GM20000 (cell line): ENCODE data around the gene ATP6V0C.

Source experiments
- DNase-seq: peaks from one replicate; pipeline ENCODE4 v3.0.0; 2012; ENCODE audit warnings: low spot score
- TF ChIP-seq, protein P1 (sequence below): IDR thresholded peaks from 2 replicates; pipeline ENCODE4 v1.5.1; 2012; ENCODE audit warnings: mild to moderate bottlenecking, control low read depth; ENCODE audit errors: extremely low read depth, missing control alignments

ATP6V0C gene

DNA sequence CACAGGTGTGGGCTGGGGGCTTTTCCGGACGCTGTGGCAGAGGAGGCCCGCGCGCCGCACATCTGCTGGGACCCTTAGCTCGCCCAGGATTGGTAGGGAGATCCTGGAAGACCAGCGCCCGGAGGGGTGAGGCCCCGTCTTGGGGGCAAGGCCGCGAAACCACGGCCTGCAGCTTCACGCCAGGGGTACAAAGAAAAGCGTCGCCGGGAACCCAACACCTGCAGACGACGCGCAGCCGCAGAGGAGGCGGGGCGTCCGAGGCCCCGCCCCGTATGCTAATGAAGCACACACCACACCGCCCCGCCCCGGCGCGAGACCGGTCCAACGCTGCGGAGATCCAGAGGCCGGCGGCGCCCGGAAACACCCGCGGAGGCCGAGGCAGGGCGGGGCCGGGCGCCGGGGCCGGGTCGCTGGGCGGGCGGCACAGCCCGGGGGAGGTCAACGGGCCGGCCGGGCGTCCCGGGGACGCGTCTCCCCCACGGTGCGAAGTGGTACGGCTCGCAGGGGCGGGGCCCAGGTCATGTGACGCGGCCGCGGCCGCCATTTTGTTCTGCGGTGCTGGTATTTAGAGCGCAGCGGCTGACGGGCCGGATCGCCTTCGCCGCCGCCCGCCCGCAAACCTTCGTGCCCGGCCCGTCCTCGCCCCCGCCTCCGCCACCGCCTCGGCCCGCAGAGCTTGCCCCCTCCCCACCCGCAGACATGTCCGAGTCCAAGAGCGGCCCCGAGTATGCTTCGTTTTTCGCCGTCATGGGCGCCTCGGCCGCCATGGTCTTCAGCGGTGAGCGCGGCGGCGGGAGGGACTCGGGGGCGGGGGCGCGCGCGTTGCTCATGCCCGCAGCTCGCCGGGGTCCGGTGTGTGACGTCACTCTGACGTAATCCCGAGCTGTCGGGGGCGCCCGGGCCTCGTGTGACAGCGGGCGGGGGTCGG lies at the start of gene ATP6V0C:
ATP6V0C (plus strand) TSS at position 548 of the 928 bp plus-strand sequence; CDS start at position 700, 152 bp downstream.
- TF ChIP-seq, protein P1, sequence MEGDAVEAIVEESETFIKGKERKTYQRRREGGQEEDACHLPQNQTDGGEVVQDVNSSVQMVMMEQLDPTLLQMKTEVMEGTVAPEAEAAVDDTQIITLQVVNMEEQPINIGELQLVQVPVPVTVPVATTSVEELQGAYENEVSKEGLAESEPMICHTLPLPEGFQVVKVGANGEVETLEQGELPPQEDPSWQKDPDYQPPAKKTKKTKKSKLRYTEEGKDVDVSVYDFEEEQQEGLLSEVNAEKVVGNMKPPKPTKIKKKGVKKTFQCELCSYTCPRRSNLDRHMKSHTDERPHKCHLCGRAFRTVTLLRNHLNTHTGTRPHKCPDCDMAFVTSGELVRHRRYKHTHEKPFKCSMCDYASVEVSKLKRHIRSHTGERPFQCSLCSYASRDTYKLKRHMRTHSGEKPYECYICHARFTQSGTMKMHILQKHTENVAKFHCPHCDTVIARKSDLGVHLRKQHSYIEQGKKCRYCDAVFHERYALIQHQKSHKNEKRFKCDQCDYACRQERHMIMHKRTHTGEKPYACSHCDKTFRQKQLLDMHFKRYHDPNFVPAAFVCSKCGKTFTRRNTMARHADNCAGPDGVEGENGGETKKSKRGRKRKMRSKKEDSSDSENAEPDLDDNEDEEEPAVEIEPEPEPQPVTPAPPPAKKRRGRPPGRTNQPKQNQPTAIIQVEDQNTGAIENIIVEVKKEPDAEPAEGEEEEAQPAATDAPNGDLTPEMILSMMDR: no peak

DNA sequence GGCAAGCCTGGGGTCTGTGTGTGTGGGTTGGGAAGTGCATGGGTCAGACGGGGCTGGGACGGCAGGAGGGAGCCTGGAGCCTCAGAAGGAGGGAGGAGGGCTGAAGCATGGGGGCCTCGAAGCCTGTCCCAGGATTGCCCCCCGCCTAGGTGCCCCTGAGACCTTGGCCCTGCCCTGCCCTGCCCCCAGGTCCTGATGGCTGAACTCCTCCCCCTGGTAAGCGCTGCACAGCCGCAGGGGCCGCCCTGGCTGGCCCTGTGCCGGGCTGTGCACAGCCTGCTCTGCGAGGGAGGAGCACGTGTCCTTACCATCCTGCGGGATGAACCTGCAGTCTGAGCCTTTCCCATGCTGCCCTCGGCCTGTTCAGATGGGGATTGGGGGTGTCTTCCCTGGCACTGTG lies 49.4 kb upstream of the ATP6V0C start:
- TF ChIP-seq, protein P1: no peak
- no peak for DNase-seq

More for the DNA sequence above, at the start of gene ATP6V0C:
- DNase-seq: peak; percentile 98

DNA sequence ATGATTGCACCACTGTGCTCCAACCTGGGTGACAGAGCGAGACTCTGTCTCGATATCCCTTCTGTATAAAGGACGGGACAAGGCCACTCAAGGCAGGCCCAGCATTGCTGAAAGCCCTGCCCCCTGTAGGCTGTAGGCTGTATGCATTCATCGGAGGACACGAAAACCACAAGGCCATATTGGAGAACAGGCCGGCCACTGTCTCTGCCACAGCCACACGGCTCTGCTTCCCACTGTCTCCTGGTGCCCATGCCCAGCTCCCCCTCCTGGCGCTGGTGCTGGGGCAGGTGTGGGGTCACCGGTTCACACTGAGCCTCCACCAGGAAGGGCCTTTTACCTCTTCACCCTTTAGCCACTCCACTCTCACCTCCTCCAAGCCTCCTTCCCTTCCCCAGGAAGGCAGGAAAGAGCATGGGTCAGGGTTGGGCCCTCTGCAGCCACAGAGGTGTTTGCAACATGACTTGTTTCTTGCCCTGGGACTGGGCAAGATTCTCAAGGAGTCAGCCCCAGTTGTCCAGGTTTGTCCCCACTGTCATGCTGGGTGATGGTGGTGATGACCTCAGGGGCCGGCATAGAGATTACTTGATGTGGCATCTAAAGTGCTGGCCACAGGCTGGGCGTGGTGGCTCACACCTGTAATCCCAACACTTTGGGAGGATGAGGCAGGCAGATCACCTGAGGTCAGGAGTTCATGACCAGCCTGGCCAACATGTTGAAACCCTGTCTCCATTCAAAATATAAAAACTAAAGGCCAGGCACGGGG lies 47.9 kb upstream of the ATP6V0C start:
- DNase-seq: no peak
- TF ChIP-seq, protein P1: no peak

DNA sequence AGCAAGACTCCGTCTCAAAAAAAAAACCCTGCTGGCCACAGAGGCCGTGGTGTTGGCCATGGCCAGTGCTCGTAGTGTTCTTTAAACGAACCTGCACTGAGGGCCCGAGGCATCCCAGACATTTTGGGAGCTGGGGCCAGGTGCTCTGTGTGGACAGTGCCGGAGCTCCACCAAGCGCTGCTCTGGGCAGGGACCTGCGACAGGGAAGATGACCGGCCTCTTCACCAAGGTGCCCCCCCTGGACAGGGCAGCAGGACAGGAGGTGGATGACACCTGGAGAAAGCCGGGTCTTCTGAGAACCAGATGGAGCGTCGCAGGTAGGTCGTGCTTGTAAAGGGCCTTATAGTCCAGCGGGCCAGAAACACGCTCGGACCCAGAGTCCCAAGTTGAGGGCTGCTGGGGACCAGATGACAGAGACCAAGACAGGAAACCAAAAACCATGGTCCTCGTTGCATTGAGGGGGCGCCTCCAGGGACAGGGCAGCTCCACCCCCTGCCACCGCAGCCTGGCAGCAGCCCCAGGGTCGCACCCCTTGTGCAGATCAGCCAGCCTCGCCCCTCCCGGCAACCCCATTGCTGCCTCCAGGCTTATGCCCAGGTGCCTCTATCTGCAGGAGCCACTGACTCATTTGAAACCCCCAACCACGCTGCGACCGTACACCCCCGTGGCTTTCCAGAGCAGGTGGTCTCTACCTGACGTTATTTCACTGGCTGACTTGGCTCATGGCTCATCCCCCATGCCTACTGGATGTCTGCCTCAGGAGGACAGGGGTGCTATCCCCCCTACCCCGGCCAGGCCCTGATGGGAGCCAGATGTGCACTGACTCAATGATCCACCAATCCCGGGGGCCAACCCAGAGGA lies 46.9 kb upstream of the ATP6V0C start:
- DNase-seq: no peak
- TF ChIP-seq, protein P1: no peak

DNA sequence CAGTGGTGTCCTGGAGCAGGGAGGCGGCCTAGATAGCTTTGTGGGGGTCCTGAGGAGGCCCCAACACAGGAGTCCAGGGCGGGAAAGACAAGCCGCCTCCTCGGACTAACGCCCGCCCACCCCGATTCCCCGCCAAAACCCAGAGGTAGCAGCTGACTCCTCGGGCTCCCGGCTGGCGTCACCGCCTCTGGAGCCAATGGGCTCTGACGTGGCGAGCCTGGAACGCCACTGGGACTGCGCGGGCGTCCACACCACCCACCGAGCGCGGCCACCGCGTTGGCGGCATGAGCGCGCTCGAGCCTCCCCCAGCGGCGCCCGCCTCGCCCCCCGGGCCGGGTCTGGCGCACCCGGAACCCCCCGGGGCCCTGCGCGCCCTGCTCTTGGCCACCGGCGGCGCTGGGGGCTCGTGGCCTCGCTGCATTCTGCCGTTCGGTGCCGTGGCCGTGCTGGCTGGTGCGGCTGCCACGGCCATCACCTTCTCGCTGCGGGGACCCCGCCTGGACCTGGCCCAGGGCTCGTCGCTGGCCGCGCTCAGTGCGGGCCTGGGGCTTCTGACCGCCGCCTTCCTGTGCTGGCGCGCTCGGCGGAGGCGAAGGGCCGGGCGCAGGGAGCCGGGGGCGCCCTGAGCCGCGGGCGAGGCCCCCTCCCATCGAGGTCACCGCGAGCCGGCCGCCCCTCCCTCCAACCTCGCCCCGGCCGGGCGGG lies 46.1 kb upstream of the ATP6V0C start:
- TF ChIP-seq, protein P1: no peak
- DNase-seq: peak; percentile 76

DNA sequence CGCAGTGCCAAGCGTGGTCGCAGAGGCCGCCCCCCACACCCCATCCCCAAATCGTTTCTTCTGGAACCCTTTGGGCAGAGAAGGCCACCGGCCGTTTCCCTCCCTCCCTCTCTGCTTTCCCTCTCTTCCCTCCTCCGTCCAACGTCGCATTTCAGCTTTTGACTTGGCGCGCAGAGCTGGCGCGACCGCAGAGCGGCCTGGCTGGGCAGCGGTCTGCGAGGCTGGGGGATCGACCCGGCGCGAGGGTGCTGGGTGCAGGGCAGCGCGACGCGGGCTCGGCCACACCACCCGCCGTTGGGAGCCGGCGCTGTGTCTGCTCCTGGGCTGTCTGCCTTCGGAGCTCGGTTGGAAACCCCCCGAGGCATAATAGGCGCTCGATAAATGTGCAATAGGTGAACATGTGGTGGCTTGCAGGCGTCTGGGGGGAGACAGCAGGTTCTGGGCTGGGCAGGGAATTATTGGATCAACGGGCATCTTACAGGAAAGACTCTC lies 45.5 kb upstream of the ATP6V0C start:
- TF ChIP-seq, protein P1: no peak
- DNase-seq: peak; percentile 77
